HG02938 (cell line): Measurements from ENCODE around the gene OR4E1.
"Not testable (repeated sequence)": the region's sequence is repeated elsewhere in the genome, so short reads cannot be mapped to it uniquely, and the experiment has no call there.

Source experiments
- ATAC-seq: cut with Tn5 transposase; IDR thresholded peaks from one replicate; pipeline ENCODE4 v1.9.1; 2021; ENCODE audit warnings: mild to moderate bottlenecking, moderate library complexity; ENCODE audit not compliant: unreplicated experiment

Gene OR4E1

GRCh38 chr14:21653331-21653885 lies 20.2 kb downstream of the OR4E1 start, which contains the start of gene OR4E2:
TSS of gene OR4E2 (plus strand) at chr14:21653835. CDS start at chr14:21665083, 11,248 bp downstream.
- ATAC-seq, result no peak

- no peak for ATAC-seq
Measured at GRCh38 chr14:21652209-21652808, 21.3 kb downstream of the OR4E1 start.

- ATAC-seq, result no peak
Measured at GRCh38 chr14:21647380-21647779, 26.2 kb downstream of the OR4E1 start.

- no peak for ATAC-seq
Measured at GRCh38 chr14:21643407-21643806, 30.2 kb downstream of the OR4E1 start.

- ATAC-seq, result no peak
Measured at GRCh38 chr14:21642683-21643082, 30.9 kb downstream of the OR4E1 start.

GRCh38 chr14:21634840-21635239 lies 38.8 kb downstream of the OR4E1 start, which contains the start of gene OR10G2:
TSS of gene OR10G2 (minus strand) at chr14:21634940. CDS start at chr14:21634842, 98 bp downstream.
- ATAC-seq, result no peak

GRCh38 chr14:21631084-21631483 lies 42.5 kb downstream of the OR4E1 start:
- ATAC-seq, result no peak

GRCh38 chr14:21630503-21630902 lies 43.1 kb downstream of the OR4E1 start:
- not testable (repeated sequence) for ATAC-seq

- no peak for ATAC-seq
Measured at GRCh38 chr14:21626491-21627230, 47.0 kb downstream of the OR4E1 start.
